Measurements from ENCODE around the gene TSPAN17. TPM values are rescaled to one million over a fixed set of nuclear protein-coding genes. Genes with fewer than 3 reads are reported as not detected.

TSPAN17 gene
- total and polyA plus RNA-seq, 2 experiments from 2014 or later, result 27.9 to 33.4 TPM

DNA sequence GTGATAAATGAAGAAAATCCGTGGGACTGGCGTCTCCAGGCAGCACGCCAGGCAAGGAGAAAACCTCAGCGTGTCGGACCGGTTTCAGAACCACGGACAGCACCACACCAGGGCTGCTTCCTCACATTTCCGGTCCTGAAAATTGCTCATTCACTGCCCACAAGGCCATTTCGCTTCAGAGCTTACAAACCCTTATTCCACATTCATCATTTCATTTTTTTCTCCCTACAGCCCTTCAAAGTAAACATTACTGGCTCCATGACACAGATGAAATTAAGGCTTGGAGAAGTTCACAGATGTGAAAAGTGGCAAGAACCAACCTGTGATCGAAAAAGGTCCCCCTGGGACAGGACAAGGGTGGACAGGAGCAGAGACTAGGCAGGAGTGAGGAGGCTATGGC lies 35.8 kb upstream of the TSPAN17 start:
- WGBS (ENCODE audit: low lambda C conversion rate, missing lambda C conversion rate), result 12% methylated on average over 10 of the region's 10 CpGs

DNA sequence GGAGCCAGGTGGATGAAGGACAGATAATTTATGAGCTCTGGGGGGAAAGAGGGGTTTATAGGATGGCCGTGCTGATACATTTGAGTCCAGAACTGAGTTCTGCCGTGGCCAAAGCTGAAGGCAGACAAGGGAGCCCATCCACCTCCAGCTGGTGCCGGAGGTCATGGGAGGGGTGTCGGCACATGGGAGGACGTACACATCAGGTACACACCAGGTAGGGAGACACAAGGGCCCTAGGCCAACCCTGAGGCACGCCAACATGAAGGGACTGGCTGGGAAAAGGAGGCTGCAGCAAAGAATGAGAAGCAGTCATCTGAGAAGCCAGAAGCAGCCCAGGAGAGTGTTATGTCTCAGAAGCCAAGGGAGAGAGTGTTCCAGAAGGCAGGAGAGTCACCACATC lies 35.3 kb upstream of the TSPAN17 start:
- H3K27ac ChIP-seq, result no peak overlapping the region
- TF ChIP-seq EZH2 (IDR thresholded peaks at IDR 0.05; ENCODE audit: borderline replicate concordance) (no peak), EZH2phosphoT487 (IDR thresholded peaks at IDR 0.05; ENCODE audit: low read depth, severe bottlenecking, unreplicated experiment) (no peak)
- TF ChIP-seq, protein P1, sequence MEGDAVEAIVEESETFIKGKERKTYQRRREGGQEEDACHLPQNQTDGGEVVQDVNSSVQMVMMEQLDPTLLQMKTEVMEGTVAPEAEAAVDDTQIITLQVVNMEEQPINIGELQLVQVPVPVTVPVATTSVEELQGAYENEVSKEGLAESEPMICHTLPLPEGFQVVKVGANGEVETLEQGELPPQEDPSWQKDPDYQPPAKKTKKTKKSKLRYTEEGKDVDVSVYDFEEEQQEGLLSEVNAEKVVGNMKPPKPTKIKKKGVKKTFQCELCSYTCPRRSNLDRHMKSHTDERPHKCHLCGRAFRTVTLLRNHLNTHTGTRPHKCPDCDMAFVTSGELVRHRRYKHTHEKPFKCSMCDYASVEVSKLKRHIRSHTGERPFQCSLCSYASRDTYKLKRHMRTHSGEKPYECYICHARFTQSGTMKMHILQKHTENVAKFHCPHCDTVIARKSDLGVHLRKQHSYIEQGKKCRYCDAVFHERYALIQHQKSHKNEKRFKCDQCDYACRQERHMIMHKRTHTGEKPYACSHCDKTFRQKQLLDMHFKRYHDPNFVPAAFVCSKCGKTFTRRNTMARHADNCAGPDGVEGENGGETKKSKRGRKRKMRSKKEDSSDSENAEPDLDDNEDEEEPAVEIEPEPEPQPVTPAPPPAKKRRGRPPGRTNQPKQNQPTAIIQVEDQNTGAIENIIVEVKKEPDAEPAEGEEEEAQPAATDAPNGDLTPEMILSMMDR (IDR thresholded peaks at IDR 0.05; ENCODE audit: poor library complexity), result no peak
- H3K27me3 ChIP-seq, result peaks cover 12% of the 10 kb centered on the region
- H3K4me1 ChIP-seq (ENCODE audit: insufficient read depth), result no peaks in the 10 kb centered on the region
- no peaks in the 10 kb centered on the region for H3K9me2 ChIP-seq (replicated peaks; ENCODE audit: insufficient read depth)
- no peaks in the 10 kb centered on the region for H3K36me3 ChIP-seq (replicated peaks; ENCODE audit: insufficient read depth, low read depth)
- no peak for DNase-seq (ENCODE audit: low spot score)
- no peaks in the 10 kb centered on the region for H3K9me3 ChIP-seq (ENCODE audit: low read depth)
- no peak overlapping the region for H3K4me2 ChIP-seq
- H3K4me3 ChIP-seq, result no peak overlapping the region
- no peaks in the 10 kb centered on the region for H3K79me2 ChIP-seq
- no peaks in the 10 kb centered on the region for H4K20me1 ChIP-seq (ENCODE audit: insufficient read depth, poor library complexity, severe bottlenecking)
- no peak overlapping the region for H2AFZ ChIP-seq
- 89% methylated on average over 6 of the region's 6 CpGs for whole genome bisulfite sequencing (ENCODE audit: low lambda C conversion rate, missing lambda C conversion rate)

More for the DNA sequence above, 35.8 kb upstream of the TSPAN17 start:
- H3K36me3 ChIP-seq (replicated peaks; ENCODE audit: insufficient read depth, low read depth), result no peaks in the 10 kb centered on the region
- no peaks in the 10 kb centered on the region for H3K9me2 ChIP-seq (replicated peaks; ENCODE audit: insufficient read depth)
- peaks cover 8% of the 10 kb centered on the region for H3K27me3 ChIP-seq
- peak; percentile 91 for DNase-seq (ENCODE audit: low spot score)
- H3K4me1 ChIP-seq (ENCODE audit: insufficient read depth), result no peaks in the 10 kb centered on the region
- H2AFZ ChIP-seq, result no peak overlapping the region
- H4K20me1 ChIP-seq (ENCODE audit: insufficient read depth, poor library complexity, severe bottlenecking), result no peaks in the 10 kb centered on the region
- H3K9me3 ChIP-seq (ENCODE audit: low read depth), result no peaks in the 10 kb centered on the region
- no peak overlapping the region for H3K4me3 ChIP-seq
- no peaks in the 10 kb centered on the region for H3K79me2 ChIP-seq
- no peak overlapping the region for H3K4me2 ChIP-seq
- TF ChIP-seq, protein P1 (IDR thresholded peaks at IDR 0.05; ENCODE audit: poor library complexity), result no peak
- TF ChIP-seq EZH2phosphoT487 (IDR thresholded peaks at IDR 0.05; ENCODE audit: low read depth, severe bottlenecking, unreplicated experiment), result no peak
- TF ChIP-seq EZH2 (IDR thresholded peaks at IDR 0.05; ENCODE audit: borderline replicate concordance), result no peak
- H3K27ac ChIP-seq, result no peak overlapping the region

DNA sequence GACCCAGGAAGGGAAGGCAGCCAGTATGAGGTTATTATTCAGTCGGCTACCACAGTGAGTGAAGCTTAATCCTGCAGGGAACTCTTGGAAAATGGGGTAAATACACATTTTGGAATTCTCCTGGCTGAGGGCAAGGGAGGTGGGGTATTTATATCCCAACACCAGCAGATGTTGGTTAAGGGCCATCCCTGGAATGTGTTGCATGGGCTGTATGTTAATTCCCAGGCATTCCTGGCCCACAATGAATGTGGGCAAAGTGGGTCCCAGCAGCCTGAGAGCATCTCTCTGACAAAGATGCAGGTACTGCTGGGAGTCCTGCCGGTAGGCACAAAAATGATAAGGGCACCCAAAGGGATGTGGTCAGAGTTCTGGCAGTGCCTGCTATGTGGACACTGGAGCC lies 34.4 kb upstream of the TSPAN17 start:
- WGBS (ENCODE audit: low lambda C conversion rate, missing lambda C conversion rate), result 78% methylated on average over 2 of the region's 2 CpGs
- TF ChIP-seq EZH2phosphoT487 (IDR thresholded peaks at IDR 0.05; ENCODE audit: low read depth, severe bottlenecking, unreplicated experiment) (no peak), EZH2 (IDR thresholded peaks at IDR 0.05; ENCODE audit: borderline replicate concordance) (no peak)
- TF ChIP-seq, protein P1 (IDR thresholded peaks at IDR 0.05; ENCODE audit: poor library complexity), result no peak

More for the DNA sequence above, 34.4 kb upstream of the TSPAN17 start:
- H3K27me3 ChIP-seq, result peaks cover 18% of the 10 kb centered on the region
- H3K36me3 ChIP-seq (replicated peaks; ENCODE audit: insufficient read depth, low read depth), result no peaks in the 10 kb centered on the region
- no peaks in the 10 kb centered on the region for H3K9me3 ChIP-seq (ENCODE audit: low read depth)
- H3K79me2 ChIP-seq, result no peaks in the 10 kb centered on the region
- no peaks in the 10 kb centered on the region for H4K20me1 ChIP-seq (ENCODE audit: insufficient read depth, poor library complexity, severe bottlenecking)
- H3K4me2 ChIP-seq, result no peak overlapping the region
- DNase-seq (ENCODE audit: low spot score), result no peak
- no peak overlapping the region for H3K27ac ChIP-seq
- H3K4me3 ChIP-seq, result no peak overlapping the region
- H3K9me2 ChIP-seq (replicated peaks; ENCODE audit: insufficient read depth), result no peaks in the 10 kb centered on the region
- H3K4me1 ChIP-seq (ENCODE audit: insufficient read depth), result no peaks in the 10 kb centered on the region
- H2AFZ ChIP-seq, result no peak overlapping the region

Data from hepatocyte (in vitro differentiated cells).